Naive thymus-derived CD4-positive, alpha-beta T cell (primary cell): ENCODE results near the gene DET1. TPM values are rescaled to one million over a fixed set of nuclear protein-coding genes. Genes with fewer than 3 reads are reported as not detected.
A peak's percentile ranks its signal among the peaks of the same experiment; 100 is the strongest.
"Not testable (repeated sequence)": the region's sequence is repeated elsewhere in the genome, so short reads cannot be mapped to it uniquely, and the experiment has no call there.

Experiments used
- ATAC-seq: fragments of 150-1000 bp; cut with Tn5 transposase; 2 replicates; pipeline ENCODE4 v1.10.0; 2021; ENCODE audit warnings: mild to moderate bottlenecking, moderate library complexity
- CTCF ChIA-PET: fragments of 350-600 bp; sonication (Branson Sonifier 250); formaldehyde crosslinking; loops from one replicate; lab custom pipeline; 2021; ENCODE audit warnings: antibody characterized with exemption; lab: Charles Lee
- POLR2A ChIA-PET: fragments of 350-600 bp; sonication (Branson Sonifier 250); formaldehyde crosslinking; loops from one replicate; lab custom pipeline; 2021; ENCODE audit warnings: antibody characterized with exemption, inconsistent platforms; lab: Charles Lee
- DNase-seq, 9 donors: peaks; one replicate each; pipeline versions ENCODE4 v3.0.0 to v3.0.0-alpha.2; 2020 to 2022; ENCODE audit warnings: mixed read lengths in 1 of 9
- H3K27ac ChIP-seq: one replicate; pipeline ENCODE4 v1.7.0; 2013; ENCODE audit warnings: mild to moderate bottlenecking, low read depth, low read length, moderate library complexity
- H3K27me3 ChIP-seq, 2 donors: one replicate each; pipeline ENCODE4 v1.7.0; 2013; ENCODE audit warnings: low read length in 2 of 2, mild to moderate bottlenecking in 2 of 2, moderate library complexity in 2 of 2; ENCODE audit not compliant: control insufficient read depth in 2 of 2, insufficient read depth in 2 of 2
- H3K36me3 ChIP-seq, 3 experiments: 1 replicate in 2 of 3; 2 replicates in 1 of 3; pipeline ENCODE4 v1.7.0; 2013; ENCODE audit warnings: low read length in 3 of 3, mild to moderate bottlenecking in 3 of 3, moderate library complexity in 1 of 3; ENCODE audit not compliant: insufficient read depth in 3 of 3, control insufficient read depth in 2 of 3
- H3K4me1 ChIP-seq, 2 donors: one replicate each; pipeline ENCODE4 v1.7.0; 2013; ENCODE audit warnings: low read length in 2 of 2, mild to moderate bottlenecking in 2 of 2, moderate library complexity in 1 of 2; ENCODE audit not compliant: control insufficient read depth in 2 of 2, insufficient read depth in 2 of 2
- H3K4me3 ChIP-seq: 2 replicates; pipeline ENCODE4 v1.7.0; 2013; ENCODE audit warnings: mild to moderate bottlenecking, low read length
- H3K9me3 ChIP-seq, 3 experiments: 1 replicate in 2 of 3; 2 replicates in 1 of 3; pipeline ENCODE4 v1.7.0; 2013; ENCODE audit warnings: low read length in 3 of 3; ENCODE audit not compliant: control insufficient read depth in 2 of 3
- H3K27ac Mint-ChIP-seq, 9 donors: one replicate each; pipeline ENCODE4 v1.8.0; 2020 to 2022; ENCODE audit warnings: mixed read lengths in 9 of 9, mild to moderate bottlenecking in 8 of 9, moderate library complexity in 5 of 9, inconsistent platforms in 2 of 9
- H3K27me3 Mint-ChIP-seq, 5 donors: one replicate each; pipeline ENCODE4 v1.8.0; 2021 to 2022; ENCODE audit warnings: mixed read lengths in 5 of 5, mild to moderate bottlenecking in 1 of 5
- H3K36me3 Mint-ChIP-seq, 5 donors: one replicate each; pipeline ENCODE4 v1.8.0; 2020 to 2022; ENCODE audit warnings: mixed read lengths in 5 of 5, mild to moderate bottlenecking in 3 of 5, inconsistent platforms in 1 of 5
- H3K4me1 Mint-ChIP-seq, 7 donors: one replicate each; pipeline ENCODE4 v1.8.0; 2020 to 2022; ENCODE audit warnings: mixed read lengths in 7 of 7, mild to moderate bottlenecking in 3 of 7, inconsistent platforms in 1 of 7
- H3K4me3 Mint-ChIP-seq, 10 donors: one replicate each; pipeline ENCODE4 v1.8.0; 2020 to 2022; ENCODE audit warnings: mild to moderate bottlenecking in 10 of 10, mixed read lengths in 10 of 10, moderate library complexity in 6 of 10, inconsistent platforms in 2 of 10
- H3K9me3 Mint-ChIP-seq, 11 donors: one replicate each; pipeline ENCODE4 v1.8.0; 2020 to 2022; ENCODE audit warnings: mixed read lengths in 11 of 11, mild to moderate bottlenecking in 4 of 11, inconsistent platforms in 1 of 11, moderate library complexity in 1 of 11
- intact Hi-C, 2 donors: fragments of 100-400 bp; cut with micrococcal nuclease; formaldehyde crosslinking; loops; one replicate each; pipeline ENCODE4 v1.15.1; 2023
- polyA plus RNA-seq, 2 donors: library from polyadenylated mRNA; unstranded; fragments of 300-500 nt; fragmentation: Illumina TruSeq; gene quantifications; one replicate each; pipeline ENCODE4 v1.2.3, GENCODE V29; 2021
- total RNA-seq, 6 experiments: library from RNA in 5 of 6; stranded (reverse) in 5 of 6; gene quantifications; 1 replicate in 5 of 6; 2 replicates in 1 of 6; pipeline ENCODE4 v1.2.3 and lab custom pipeline; 2021 to 2026

DET1 gene
- total and polyA plus RNA-seq, 7 experiments from 2014 or later: 1.9 to 16.5 (median 5.4) TPM

- H3K36me3 ChIP-seq, H3K4me1 Mint-ChIP-seq, H3K4me3 Mint-ChIP-seq, ATAC-seq, H3K27ac Mint-ChIP-seq, DNase-seq, intact Hi-C loops, POLR2A ChIA-PET, H3K27me3 ChIP-seq, H3K4me3 ChIP-seq, H3K9me3 ChIP-seq, CTCF ChIA-PET, H3K4me1 ChIP-seq, H3K27ac ChIP-seq: not testable (repeated sequence)
- H3K9me3 Mint-ChIP-seq: peaks cover 0 to 15% (median 8%) of the 10 kb centered on the region in 11 donors
- peaks cover 0 to 15% (median 5%) of the 10 kb centered on the region in 5 donors for H3K36me3 Mint-ChIP-seq
- peaks cover 11 to 24% (median 18%) of the 10 kb centered on the region in 5 donors for H3K27me3 Mint-ChIP-seq
Observed at GRCh38 chr15:88559565-88559964, 13.1 kb upstream of the DET1 start.

- Mint-ChIP-seq H3K27me3 (peaks cover 11 to 24% (median 15%) of the 10 kb centered on the region in 5 donors), H3K9me3 (peaks cover 0 to 15% (median 8%) of the 10 kb centered on the region in 11 donors), H3K36me3 (peaks cover 0 to 12% (median 5%) of the 10 kb centered on the region in 5 donors)
- POLR2A ChIA-PET, DNase-seq, H3K4me3 ChIP-seq, H3K27ac Mint-ChIP-seq, H3K9me3 ChIP-seq, H3K36me3 ChIP-seq, CTCF ChIA-PET, intact Hi-C loops, ATAC-seq, H3K27me3 ChIP-seq, H3K4me3 Mint-ChIP-seq, H3K4me1 ChIP-seq, H3K4me1 Mint-ChIP-seq, H3K27ac ChIP-seq: not testable (repeated sequence)
Observed at GRCh38 chr15:88558026-88558425, 11.5 kb upstream of the DET1 start.

GRCh38 chr15:88548009-88548408 lies 1.5 kb upstream of the DET1 start:
- H3K27me3 ChIP-seq, H3K4me3 Mint-ChIP-seq, H3K27ac Mint-ChIP-seq, H3K36me3 Mint-ChIP-seq, CTCF ChIA-PET, H3K27me3 Mint-ChIP-seq, POLR2A ChIA-PET, H3K4me3 ChIP-seq, ATAC-seq, DNase-seq, H3K27ac ChIP-seq, H3K9me3 ChIP-seq, H3K36me3 ChIP-seq, H3K4me1 ChIP-seq, H3K9me3 Mint-ChIP-seq: not testable (repeated sequence)
- intact Hi-C loops: loop anchor here in 1 of 2 donors (5.0 kb wide), 1 partner anchor 694 kb away; the partner anchor contains the start of gene FANCI
- H3K4me1 Mint-ChIP-seq: peaks cover 8 to 20% (median 14%) of the 10 kb centered on the region in 7 donors

- H3K27me3 ChIP-seq, H3K4me1 ChIP-seq, H3K9me3 Mint-ChIP-seq, H3K36me3 ChIP-seq, POLR2A ChIA-PET, DNase-seq, H3K9me3 ChIP-seq, H3K36me3 Mint-ChIP-seq, ATAC-seq, H3K27me3 Mint-ChIP-seq, CTCF ChIA-PET: not testable (repeated sequence)
- Histone ChIP-seq H3K27ac (peak overlapping the region; percentile 81), H3K4me3 (peak overlapping the region; percentile 66)
- Mint-ChIP-seq H3K27ac (peak overlapping the region; percentile 85 to 97 (median 92)), H3K4me3 (peak overlapping the region; percentile 80 to 96 (median 90)), H3K4me1 (peaks cover 9 to 24% (median 14%) of the 10 kb centered on the region in 7 donors)
- intact Hi-C loops: loop anchor here (1.0 to 5.0 kb wide), 8 partner anchors 19 to 697 kb away; partner anchors contain the start of genes AEN (in 2 of the 2), FANCI (in 2 of the 2), MRPL46 (in 1 of the 2) and MRPS11 (in 1 of the 2)
Observed at GRCh38 chr15:88545578-88546247, 768 bp downstream of the DET1 start.

- no peak overlapping the region for H3K27ac ChIP-seq
- intact Hi-C loops: no loop called here
- no peak overlapping the region for H3K27ac Mint-ChIP-seq
- peaks cover 0 to 5% of the 10 kb centered on the region in 2 donors for H3K4me1 ChIP-seq
- ChIA-PET POLR2A (interaction anchor here (0.6 to 1.3 kb wide), 2 partner anchors 16 to 95 kb away, joined by 3 read pairs; no protein-coding TSS in a partner anchor), CTCF (interaction anchor here (1.0 kb wide), 1 partner anchor 121 kb away, joined by 3 read pairs; no protein-coding TSS in a partner anchor)
- no peaks in the 10 kb centered on the region for H3K27me3 ChIP-seq
- DNase-seq: no peak
- no peak overlapping the region for H3K4me3 Mint-ChIP-seq
- no peak overlapping the region for H3K4me3 ChIP-seq
- ATAC-seq: no peak
- H3K36me3 Mint-ChIP-seq: peaks cover 0 to 10% (median 3%) of the 10 kb centered on the region in 5 donors
- peaks cover 9 to 24% (median 15%) of the 10 kb centered on the region in 7 donors for H3K4me1 Mint-ChIP-seq
- H3K9me3 ChIP-seq: no peaks in the 10 kb centered on the region
- H3K9me3 Mint-ChIP-seq: peaks cover 0 to 5% (median 0%) of the 10 kb centered on the region in 11 donors
- H3K36me3 ChIP-seq: no peaks in the 10 kb centered on the region
- no peaks in the 10 kb centered on the region for H3K27me3 Mint-ChIP-seq
Observed at GRCh38 chr15:88543065-88543776, 3.3 kb downstream of the DET1 start.

- H3K4me1 Mint-ChIP-seq: peaks cover 9 to 24% (median 15%) of the 10 kb centered on the region in 7 donors
- Histone ChIP-seq H3K36me3 (no peaks in the 10 kb centered on the region), H3K9me3 (no peaks in the 10 kb centered on the region), H3K4me3 (no peak overlapping the region), H3K27ac (no peak overlapping the region), H3K27me3 (no peaks in the 10 kb centered on the region), H3K4me1 (peaks cover 0 to 5% of the 10 kb centered on the region in 2 donors)
- H3K27ac Mint-ChIP-seq: no peak overlapping the region
- peaks cover 0 to 10% (median 2%) of the 10 kb centered on the region in 5 donors for H3K36me3 Mint-ChIP-seq
- CTCF ChIA-PET: no interaction called here
- no peak overlapping the region for H3K4me3 Mint-ChIP-seq
- POLR2A ChIA-PET: no interaction called here
- intact Hi-C loops: no loop called here
- peaks cover 0 to 5% (median 0%) of the 10 kb centered on the region in 11 donors for H3K9me3 Mint-ChIP-seq
- ATAC-seq: no peak
- no peak for DNase-seq
- H3K27me3 Mint-ChIP-seq: no peaks in the 10 kb centered on the region
Observed at GRCh38 chr15:88542342-88542733, 4.1 kb downstream of the DET1 start.
